ENCODE results near the gene ABTB2.

GRCh38 chr11:34381775-34382174, 24.0 kb upstream of the ABTB2 start:
- no peak for TF ChIP-seq CTCF (conservative IDR thresholded peaks at IDR 0.05)
- TF ChIP-seq ZFX (IDR thresholded peaks at IDR 0.05): no peak
